GM12864 (cell line): ENCODE measurements around the gene IFITM2.

Experiments
- DNase-seq: peaks from one replicate; pipeline ENCODE4 v3.0.0-alpha.2; 2011; ENCODE audit warnings: low read depth
- H3K4me3 ChIP-seq: 2 replicates; pipeline ENCODE4 v1.5.1; 2011; ENCODE audit warnings: mild to moderate bottlenecking, low read depth, low read length, control low read depth
- TF ChIP-seq, protein P1 (sequence below): IDR thresholded peaks from 2 replicates; pipeline ENCODE4 v1.5.1; 2011; ENCODE audit warnings: low read depth, mild to moderate bottlenecking, moderate library complexity, low read length, control low read depth, inconsistent platforms; ENCODE audit errors: missing control alignments

The IFITM2 gene

GRCh38 chr11:350723-351255, 43.2 kb downstream of the IFITM2 start:
- no peak for DNase-seq
- H3K4me3 ChIP-seq = no peak overlapping the region
- TF ChIP-seq, protein P1, sequence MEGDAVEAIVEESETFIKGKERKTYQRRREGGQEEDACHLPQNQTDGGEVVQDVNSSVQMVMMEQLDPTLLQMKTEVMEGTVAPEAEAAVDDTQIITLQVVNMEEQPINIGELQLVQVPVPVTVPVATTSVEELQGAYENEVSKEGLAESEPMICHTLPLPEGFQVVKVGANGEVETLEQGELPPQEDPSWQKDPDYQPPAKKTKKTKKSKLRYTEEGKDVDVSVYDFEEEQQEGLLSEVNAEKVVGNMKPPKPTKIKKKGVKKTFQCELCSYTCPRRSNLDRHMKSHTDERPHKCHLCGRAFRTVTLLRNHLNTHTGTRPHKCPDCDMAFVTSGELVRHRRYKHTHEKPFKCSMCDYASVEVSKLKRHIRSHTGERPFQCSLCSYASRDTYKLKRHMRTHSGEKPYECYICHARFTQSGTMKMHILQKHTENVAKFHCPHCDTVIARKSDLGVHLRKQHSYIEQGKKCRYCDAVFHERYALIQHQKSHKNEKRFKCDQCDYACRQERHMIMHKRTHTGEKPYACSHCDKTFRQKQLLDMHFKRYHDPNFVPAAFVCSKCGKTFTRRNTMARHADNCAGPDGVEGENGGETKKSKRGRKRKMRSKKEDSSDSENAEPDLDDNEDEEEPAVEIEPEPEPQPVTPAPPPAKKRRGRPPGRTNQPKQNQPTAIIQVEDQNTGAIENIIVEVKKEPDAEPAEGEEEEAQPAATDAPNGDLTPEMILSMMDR = no peak

DNA sequence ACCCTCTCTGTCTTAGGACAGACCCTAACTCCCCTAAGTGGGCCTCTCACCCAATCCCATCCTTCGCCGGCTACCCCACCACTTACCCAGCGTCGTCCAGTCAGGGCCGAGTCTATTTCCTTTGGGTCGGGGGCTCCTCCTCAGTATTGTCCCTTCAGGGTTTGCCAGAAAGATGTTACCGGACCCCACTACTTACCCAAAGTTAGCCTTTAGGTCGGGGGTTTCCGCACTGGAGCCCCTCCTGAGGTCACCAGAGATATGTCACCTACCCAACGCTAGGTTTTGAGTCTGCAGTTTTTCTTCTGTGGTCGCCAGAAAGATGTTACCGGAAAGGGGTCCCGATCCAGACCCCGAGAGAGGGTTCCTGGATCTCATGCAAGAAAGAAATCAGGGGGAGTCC, 43.8 kb downstream of the IFITM2 start:
- DNase-seq = no peak
- no peak overlapping the region for H3K4me3 ChIP-seq
- TF ChIP-seq, protein P1 = no peak

GRCh38 chr11:352456-353031, 44.9 kb downstream of the IFITM2 start:
- no peak for DNase-seq
- TF ChIP-seq, protein P1 = no peak
- H3K4me3 ChIP-seq = no peak overlapping the region

DNA sequence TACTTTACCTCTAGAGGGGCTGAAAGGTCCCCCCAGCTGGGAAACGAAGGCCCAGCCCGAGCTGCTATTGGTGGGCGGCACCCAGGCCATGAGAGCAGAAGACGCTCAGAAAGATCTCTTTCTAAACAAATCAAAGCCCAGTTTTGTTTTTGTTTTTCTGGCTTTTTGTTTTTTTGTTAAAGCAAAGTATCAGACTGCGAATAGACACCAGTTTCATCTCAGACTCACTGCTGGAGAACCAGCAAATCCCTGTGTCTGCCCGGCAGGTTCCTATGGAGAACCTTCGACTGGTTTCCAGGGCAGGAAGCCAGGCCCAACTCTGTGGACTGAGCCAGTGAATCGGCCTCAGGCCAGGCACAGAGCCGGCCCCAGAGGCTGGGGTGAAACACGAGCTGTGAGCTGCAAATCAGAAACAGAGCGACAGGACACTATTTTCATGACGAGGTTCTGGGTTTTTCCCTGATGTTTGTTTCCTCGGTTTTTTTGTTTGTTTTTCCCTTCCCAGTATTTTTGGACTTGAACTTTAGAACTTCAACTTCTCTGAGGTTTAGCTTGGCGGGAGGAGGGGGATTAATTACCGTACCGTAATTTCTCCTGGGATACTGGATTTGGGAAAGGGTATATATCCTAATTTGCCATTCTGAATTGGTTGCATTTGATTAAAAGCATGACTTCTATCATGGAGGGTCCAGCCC, 45.7 kb downstream of the IFITM2 start:
- TF ChIP-seq, protein P1 = no peak
- no peak overlapping the region for H3K4me3 ChIP-seq
- DNase-seq = no peak

- peak; percentile 53 for DNase-seq
- TF ChIP-seq, protein P1 = no peak
- peak overlapping the region; percentile 59 for H3K4me3 ChIP-seq
These were observed 48.2 kb downstream of the IFITM2 start for GRCh38 chr11:355581-356458.

GRCh38 chr11:356610-357009, 49.0 kb downstream of the IFITM2 start:
- TF ChIP-seq, protein P1 = no peak
- no peak overlapping the region for H3K4me3 ChIP-seq
- no peak for DNase-seq
